Hepatocyte (in vitro differentiated cells): ENCODE results near the gene IMPACT.

Experiments
- CTCF ChIP-seq: fragments of 200-600 bp; sonication (generic); IDR thresholded peaks from 2 replicates; pipeline ENCODE4 v1.5.1; 2016; ENCODE audit warnings: antibody characterized with exemption, mild to moderate bottlenecking; ENCODE audit not compliant: poor library complexity
- EZH2phosphoT487 ChIP-seq: fragments of 200-600 bp; sonication (generic); IDR thresholded peaks from one replicate; pipeline ENCODE4 v1.6.1; 2018; ENCODE audit warnings: antibody characterized with exemption, mild to moderate bottlenecking, low read depth, moderate library complexity; ENCODE audit not compliant: unreplicated experiment, severe bottlenecking

- TF ChIP-seq EZH2phosphoT487 (no peak), CTCF (no peak)
These were observed 24.2 kb upstream of the IMPACT start for GRCh38 chr18:24402209-24402785.
